GM11168 (cell line): Measurements from ENCODE around the gene STAT5B.

Experiments used
- in situ Hi-C: fragments of 300-500 bp; cut with MboI; formaldehyde crosslinking; loops from one replicate; pipeline ENCODE4 v1.12.0; 2022; ENCODE audit warnings: low sequenced_read_pairs; ENCODE audit not compliant: unreplicated experiment

The STAT5B gene

GRCh38 chr17:42287305-42287976, 11.2 kb upstream of the STAT5B start:
- in situ Hi-C loops: no loop called here

GRCh38 chr17:42286411-42287221, 10.4 kb upstream of the STAT5B start:
- in situ Hi-C loops: no loop called here

- in situ Hi-C loops: no loop called here
Observed at GRCh38 chr17:42285346-42286050, 9.3 kb upstream of the STAT5B start.

GRCh38 chr17:42284566-42284965, 8.4 kb upstream of the STAT5B start:
- in situ Hi-C loops: no loop called here

GRCh38 chr17:42284024-42284369, 7.8 kb upstream of the STAT5B start:
- in situ Hi-C loops: no loop called here

- in situ Hi-C loops: no loop called here
Observed at GRCh38 chr17:42283241-42284023, 7.2 kb upstream of the STAT5B start.

- in situ Hi-C loops: no loop called here
Observed at GRCh38 chr17:42282478-42283080, 6.4 kb upstream of the STAT5B start.

GRCh38 chr17:42281571-42282096, 5.4 kb upstream of the STAT5B start:
- in situ Hi-C loops: no loop called here

GRCh38 chr17:42279776-42280630, 3.8 kb upstream of the STAT5B start:
- in situ Hi-C loops: no loop called here

GRCh38 chr17:42277342-42277712, 1.1 kb upstream of the STAT5B start:
- in situ Hi-C loops: no loop called here

- in situ Hi-C loops: no loop called here
Observed at GRCh38 chr17:42276609-42277341, 584 bp upstream of the STAT5B start.

GRCh38 chr17:42275527-42276358, 448 bp downstream of the STAT5B start:
- in situ Hi-C loops: no loop called here

- in situ Hi-C loops: no loop called here
Observed at GRCh38 chr17:42274812-42275526, 1.2 kb downstream of the STAT5B start.

GRCh38 chr17:42274253-42274542, 2.0 kb downstream of the STAT5B start:
- in situ Hi-C loops: no loop called here

- in situ Hi-C loops: no loop called here
Observed at GRCh38 chr17:42273474-42274252, 2.5 kb downstream of the STAT5B start.

GRCh38 chr17:42272162-42272907, 3.9 kb downstream of the STAT5B start:
- in situ Hi-C loops: no loop called here
